GM12891 (cell line): ENCODE data around the gene RARA.

Experiments used
- PAX5 ChIP-seq: IDR thresholded peaks from 2 replicates; pipeline ENCODE4 v1.6.1; 2011; ENCODE audit warnings: low read length, moderate library complexity, mild to moderate bottlenecking; ENCODE audit not compliant: insufficient read depth, severe bottlenecking
- POLR2A ChIP-seq: IDR thresholded peaks from 2 replicates; pipeline ENCODE4 v1.6.1; 2011; ENCODE audit warnings: low read depth, low read length, control low read depth
- POLR2AphosphoS5 ChIP-seq: IDR thresholded peaks from 2 replicates; pipeline ENCODE4 v1.6.1; 2011; ENCODE audit warnings: low read depth, low read length, control low read depth
- POU2F2 ChIP-seq: IDR thresholded peaks from 2 replicates; pipeline ENCODE4 v1.6.1; 2011; ENCODE audit warnings: low read depth, mild to moderate bottlenecking, control low read depth, low read length, moderate library complexity
- SPI1 ChIP-seq: IDR thresholded peaks from 2 replicates; pipeline ENCODE4 v1.6.1; 2011; ENCODE audit warnings: low read depth, low read length, control low read depth
- TAF1 ChIP-seq: IDR thresholded peaks from 2 replicates; pipeline ENCODE4 v1.6.1; 2011; ENCODE audit warnings: low read depth, low read length, control low read depth

- no peak for TF ChIP-seq POLR2A
- TF ChIP-seq TAF1: no peak
- TF ChIP-seq POLR2AphosphoS5: no peak
- no peak for TF ChIP-seq SPI1
- TF ChIP-seq POU2F2: no peak
- no peak for TF ChIP-seq PAX5
Observed at GRCh38 chr17:40323391-40324381, 14.7 kb downstream of the RARA start.
